HG03378 (cell line): ENCODE results near the gene CCT8.
"Not testable (repeated sequence)": the region's sequence is repeated elsewhere in the genome, so short reads cannot be mapped to it uniquely, and the experiment has no call there.

ENCODE experiments used
- ATAC-seq: cut with Tn5 transposase; IDR thresholded peaks from one replicate; pipeline ENCODE4 v1.9.1; 2021; ENCODE audit warnings: mild to moderate bottlenecking, moderate library complexity; ENCODE audit not compliant: unreplicated experiment

Gene CCT8

DNA sequence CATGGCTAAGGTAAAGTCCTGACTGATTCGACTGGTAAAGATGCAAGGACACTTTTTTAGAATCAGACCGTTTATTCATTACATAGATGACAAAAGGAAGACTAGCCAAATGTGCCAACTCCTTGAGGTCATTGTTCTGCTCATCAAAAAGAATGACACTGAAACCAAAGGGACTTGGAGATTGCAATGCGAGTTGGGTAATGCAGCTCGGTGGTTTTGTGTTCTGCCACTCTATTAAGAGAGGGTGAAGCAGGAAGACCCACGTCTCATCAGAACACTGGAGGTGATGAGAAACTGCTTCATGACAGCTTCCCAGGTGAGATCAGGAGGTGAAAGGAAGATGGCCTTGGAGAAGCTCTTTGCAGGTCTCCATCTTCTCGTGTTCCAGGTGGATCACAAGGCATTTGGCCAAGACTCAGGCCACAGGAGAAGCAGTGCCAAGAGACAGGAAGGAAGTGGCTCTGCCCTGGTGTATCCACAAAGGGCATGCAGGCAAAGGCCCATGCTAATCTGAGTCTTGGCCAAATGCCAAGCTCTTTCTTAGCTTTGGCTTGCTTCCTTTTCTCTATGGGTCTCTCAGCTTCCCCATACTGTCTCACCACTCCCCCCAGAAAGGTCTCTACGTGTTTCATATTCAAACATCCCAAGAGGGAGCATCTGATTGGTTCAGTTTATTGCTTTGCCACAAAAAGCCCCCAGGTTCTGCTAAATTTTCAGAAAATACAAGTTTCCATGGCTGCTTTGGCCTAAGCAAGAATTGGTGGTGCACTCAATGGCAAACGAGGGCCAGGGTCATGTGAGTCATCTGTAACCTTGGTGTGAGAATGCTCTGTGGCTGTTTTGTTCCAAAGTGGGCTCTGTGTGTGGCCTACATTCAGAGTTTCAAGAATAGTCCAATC lies 5.7 kb upstream of the CCT8 start:
- ATAC-seq = peak; percentile 53

GRCh38 chr21:29077651-29078090 lies 4.2 kb upstream of the CCT8 start:
- no peak for ATAC-seq

- not testable (repeated sequence) for ATAC-seq
Measured at GRCh38 chr21:29076731-29077640, 3.5 kb upstream of the CCT8 start.

DNA sequence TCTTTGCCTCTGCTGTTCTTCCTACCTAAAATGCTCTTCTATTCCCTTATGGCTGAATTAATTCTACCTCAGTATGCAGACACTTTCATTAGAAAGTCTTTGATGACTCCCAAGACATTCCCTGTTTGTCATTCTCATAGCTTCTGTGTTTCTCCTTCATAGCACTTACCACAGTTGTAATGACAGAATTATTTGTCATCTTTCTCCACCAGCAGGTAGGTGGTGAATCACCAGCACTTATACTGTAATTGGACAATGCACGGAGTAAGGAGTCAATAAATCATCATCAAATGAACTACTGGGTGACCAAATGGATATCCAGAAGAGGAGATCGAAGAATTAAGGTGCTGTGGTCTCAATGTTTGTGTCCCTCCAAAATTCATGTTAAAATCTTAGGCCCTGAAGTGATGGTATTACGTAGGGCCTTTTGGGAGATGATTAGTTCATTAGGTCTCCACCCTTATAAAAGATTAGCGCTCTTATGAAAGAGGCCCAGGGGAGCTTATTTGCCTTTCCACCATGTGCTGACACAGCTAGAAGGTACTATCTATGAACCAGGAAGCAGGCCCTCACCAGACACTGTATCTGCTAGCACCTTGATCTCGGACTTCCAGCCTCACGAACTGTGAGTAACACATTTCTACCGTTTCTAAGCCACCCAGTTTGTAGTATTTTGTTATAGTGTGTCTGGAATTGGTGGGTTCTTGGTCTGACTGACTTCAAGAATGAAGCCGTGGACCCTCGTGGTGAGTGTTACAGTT lies 2.4 kb upstream of the CCT8 start:
- ATAC-seq = no peak

- no peak for ATAC-seq
Measured at GRCh38 chr21:29074783-29075182, 1.3 kb upstream of the CCT8 start.

DNA sequence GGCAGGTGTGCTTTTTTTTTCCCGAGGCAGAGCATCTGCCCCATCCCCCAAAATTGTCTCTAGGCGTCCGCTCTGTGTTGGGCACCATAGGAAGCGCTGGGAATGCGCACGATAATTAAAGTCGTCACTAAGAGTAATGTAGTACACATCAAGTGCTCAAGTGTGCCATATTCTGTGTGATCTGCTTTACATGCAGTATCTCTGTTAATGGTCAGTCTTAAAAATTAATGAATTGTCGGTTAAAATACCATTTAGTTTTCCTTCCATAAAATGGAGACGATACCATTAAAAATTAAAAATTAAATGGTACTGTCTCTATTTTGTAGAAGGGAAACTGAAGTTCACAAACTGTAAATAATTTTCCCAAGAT lies 544 bp upstream of the CCT8 start:
- ATAC-seq = peak; percentile 15

- peak; percentile 0 for ATAC-seq
Measured at GRCh38 chr21:29072873-29073221, 601 bp downstream of the CCT8 start.

DNA sequence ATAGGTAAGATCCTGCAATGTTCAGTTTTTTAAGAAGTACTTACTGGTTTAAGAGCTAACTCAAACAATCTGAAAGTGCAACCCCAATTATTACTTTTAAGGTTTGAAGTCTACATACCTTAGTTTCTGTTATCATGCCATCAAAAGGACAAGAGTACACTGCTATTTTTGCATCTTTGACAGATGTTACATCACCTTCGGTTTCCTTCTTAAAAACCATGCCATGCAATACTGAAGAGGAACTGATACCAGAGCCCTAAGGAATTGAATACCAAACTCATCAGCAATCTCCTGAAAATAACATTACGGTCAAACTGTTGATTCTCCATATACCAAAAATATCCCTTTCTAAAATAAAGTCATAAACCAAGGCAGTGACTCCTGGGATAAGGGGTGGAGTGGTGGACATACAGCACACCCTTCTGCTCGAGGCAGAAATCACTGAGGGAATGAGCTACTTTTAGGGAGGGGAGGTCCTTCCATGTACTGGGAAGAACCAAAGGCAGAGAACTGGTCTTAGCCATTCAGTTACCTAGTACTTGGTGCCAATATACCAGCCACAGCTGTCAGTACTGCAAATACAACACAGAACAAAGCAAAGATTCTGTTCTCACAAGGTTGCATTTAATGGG lies 8.5 kb downstream of the CCT8 start:
- peak; percentile 95 for ATAC-seq

DNA sequence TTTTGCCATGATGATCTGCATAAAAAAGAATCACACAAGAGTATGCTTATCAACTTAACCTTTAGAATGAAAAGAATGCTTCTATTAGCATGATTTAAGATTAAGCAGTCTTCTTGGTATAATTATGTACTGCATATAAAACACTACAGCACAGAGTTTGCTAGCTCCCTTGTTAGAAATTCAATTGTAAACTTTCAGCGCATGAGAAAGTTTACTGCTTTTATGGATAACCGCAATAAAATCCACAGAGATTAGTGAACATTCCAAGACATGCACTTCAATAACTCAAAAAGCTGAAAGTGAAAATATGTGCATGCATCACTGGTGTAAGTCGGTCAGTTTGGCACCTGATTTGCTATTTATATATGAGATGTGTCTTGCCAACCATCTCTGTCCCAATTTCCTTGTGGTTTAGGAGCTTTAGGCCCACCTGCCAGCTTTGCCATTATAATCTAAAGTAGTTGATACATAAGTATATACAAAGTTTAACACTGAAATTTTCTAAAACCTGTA lies 16.9 kb downstream of the CCT8 start:
- ATAC-seq = no peak

- ATAC-seq = no peak
Measured at GRCh38 chr21:29056005-29056404, 17.4 kb downstream of the CCT8 start.

GRCh38 chr21:29055080-29055479 lies 18.4 kb downstream of the CCT8 start:
- no peak for ATAC-seq

- no peak for ATAC-seq
Measured at GRCh38 chr21:29053656-29054055, 19.8 kb downstream of the CCT8 start.

GRCh38 chr21:29053011-29053553 lies 20.4 kb downstream of the CCT8 start:
- ATAC-seq = no peak

DNA sequence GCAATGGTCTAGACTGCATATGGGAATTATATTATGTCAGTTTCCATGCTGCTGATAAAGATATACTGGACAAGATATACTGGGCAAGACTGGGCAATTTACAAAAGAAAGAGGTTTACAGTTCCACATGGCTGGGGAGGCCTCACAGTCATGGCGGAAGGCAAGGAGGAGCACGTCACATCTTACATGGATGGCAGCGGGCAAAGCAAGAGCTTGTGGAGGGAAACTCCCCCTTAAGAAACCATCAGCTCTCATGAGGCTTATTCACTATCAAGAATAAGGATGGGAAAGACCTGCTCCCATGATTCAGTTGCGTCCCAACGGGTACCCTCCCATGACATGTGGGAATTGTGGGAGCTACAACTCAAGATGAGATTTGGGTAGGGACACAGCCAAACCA lies 21.2 kb downstream of the CCT8 start:
- ATAC-seq = no peak

- no peak for ATAC-seq
Measured at GRCh38 chr21:29034678-29035077, 38.8 kb downstream of the CCT8 start.

DNA sequence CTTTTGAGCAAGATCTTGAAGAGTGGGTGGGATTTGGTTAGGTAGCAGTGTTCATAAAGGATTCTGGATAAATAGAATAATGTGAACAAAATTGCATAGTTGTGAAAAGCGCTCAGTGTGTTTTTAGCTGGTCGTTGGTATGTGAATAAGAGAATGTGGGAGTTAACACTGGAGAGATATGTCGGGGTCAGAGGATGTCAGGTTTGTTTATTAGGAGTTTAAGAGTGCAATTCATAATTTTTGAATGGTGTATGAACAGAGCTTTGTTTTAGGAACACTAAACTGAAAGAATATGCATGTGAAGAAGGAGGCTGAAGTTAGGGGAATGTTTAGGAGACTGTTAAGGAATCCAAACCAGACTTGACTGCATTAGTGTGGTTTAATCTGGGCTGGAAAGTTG lies 39.6 kb downstream of the CCT8 start:
- no peak for ATAC-seq

- ATAC-seq = no peak
Measured at GRCh38 chr21:29033301-29033700, 40.1 kb downstream of the CCT8 start.

DNA sequence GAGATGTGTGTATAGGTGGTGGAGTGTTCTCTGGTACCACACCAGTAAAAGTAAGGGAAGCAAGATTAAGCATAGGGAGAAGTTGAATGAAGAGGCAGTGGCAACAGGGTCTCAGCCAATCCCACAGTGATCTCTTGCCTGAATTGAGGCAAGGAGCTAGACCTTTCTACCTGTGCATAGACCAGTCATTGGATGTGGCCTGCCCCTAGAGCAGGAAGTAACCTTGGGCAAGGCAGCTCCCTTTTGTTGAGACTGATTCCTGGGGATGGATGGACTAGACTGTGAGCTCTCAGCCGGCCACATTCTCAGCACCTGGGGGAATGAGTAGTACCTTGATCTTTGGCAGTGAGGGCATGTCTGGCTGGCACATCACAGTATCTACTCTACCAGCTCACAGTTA lies 42.5 kb downstream of the CCT8 start:
- no peak for ATAC-seq

DNA sequence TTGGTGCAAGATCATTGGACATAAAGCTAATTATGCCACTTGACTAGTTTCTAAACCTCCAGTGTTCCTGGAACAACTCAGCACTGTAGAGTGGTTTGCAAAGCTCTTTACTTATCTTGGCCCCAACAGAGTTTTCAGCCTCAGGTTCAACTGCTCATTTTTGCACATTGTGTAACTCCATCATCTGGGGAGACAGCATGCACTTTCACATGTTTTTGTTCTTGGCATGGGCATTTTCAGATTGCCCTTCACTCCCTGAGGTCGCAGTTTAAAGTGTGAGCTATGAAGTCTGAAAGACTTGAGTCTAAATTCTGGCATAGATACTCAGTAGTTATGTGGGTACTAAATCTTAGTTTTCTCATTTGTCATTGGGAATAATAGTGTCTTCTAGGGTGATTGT lies 43.9 kb downstream of the CCT8 start:
- no peak for ATAC-seq

DNA sequence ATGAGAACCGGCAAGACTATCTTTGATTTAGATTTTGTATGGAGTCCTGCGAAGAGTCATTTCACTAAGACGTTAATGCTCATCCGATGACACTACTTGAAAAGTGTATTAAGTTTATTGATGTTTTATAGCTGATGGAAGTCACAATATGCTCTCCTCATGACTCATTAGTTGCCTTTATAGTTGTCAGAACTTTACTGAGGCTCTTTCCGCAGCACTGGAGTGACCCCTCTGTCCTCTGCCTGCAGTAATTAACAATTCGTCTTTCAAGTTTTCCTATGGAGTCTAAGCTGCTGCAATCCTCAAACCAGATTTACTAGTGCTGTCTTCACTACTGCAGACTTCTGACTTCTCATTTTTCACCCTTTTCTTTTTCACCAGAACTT lies 48.1 kb downstream of the CCT8 start:
- no peak for ATAC-seq
